GM19035 (cell line): ENCODE results near the gene PLAC8.
"Not testable (repeated sequence)": the region's sequence is repeated elsewhere in the genome, so short reads cannot be mapped to it uniquely, and the experiment has no call there.

Experiments
- ATAC-seq: cut with Tn5 transposase; IDR thresholded peaks from one replicate; pipeline ENCODE4 v1.9.1; 2021; ENCODE audit not compliant: unreplicated experiment

Gene PLAC8

GRCh38 chr4:83112678-83113428 lies 1.7 kb downstream of the PLAC8 start:
- ATAC-seq = no peak

- ATAC-seq = peak; percentile 28
Measured at GRCh38 chr4:83112231-83112630, 2.3 kb downstream of the PLAC8 start.

- ATAC-seq = not testable (repeated sequence)
Measured at GRCh38 chr4:83111751-83112141, 2.8 kb downstream of the PLAC8 start.

- no peak for ATAC-seq
Measured at GRCh38 chr4:83110970-83111750, 3.4 kb downstream of the PLAC8 start.

GRCh38 chr4:83110223-83110945 lies 4.1 kb downstream of the PLAC8 start:
- ATAC-seq = peak; percentile 74

DNA sequence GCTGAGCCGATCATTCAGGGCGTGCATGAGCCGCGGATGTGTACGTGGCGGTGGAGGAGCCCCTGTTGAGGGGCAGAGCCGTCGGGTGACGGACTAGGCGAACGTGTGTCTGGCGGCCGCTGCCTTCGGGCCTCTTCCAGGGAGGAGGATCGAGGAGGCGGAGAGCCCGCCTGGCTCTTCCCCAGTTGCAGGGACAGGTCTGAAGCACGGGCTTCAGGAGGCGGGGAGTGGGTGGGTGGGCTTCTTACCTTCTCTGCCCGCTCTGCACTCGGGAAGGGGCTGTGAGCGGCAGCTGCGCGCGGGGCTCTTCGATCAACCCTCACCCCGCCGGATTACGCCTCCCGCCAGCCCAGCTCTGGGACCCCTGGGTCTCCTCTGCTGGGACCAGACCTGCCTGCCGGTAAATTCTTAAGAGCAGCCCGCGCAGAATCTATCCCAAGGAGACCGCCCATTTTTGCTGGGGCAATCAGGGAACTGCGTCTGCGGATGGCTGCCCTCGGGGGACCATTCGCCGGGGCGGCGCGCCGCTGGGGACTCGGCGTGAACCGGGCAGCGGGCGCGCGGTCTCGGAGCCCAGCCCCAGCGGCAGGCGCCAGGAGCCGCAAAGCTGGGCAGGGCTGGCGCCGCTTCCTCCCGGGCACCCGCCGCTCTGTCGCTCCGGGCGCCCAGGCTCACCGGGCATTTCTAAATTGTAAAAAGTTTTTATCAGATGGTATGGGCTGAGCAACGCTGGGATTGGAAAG lies 4.9 kb downstream of the PLAC8 start:
- ATAC-seq = peak; percentile 21

GRCh38 chr4:83108101-83108861 lies 6.2 kb downstream of the PLAC8 start:
- no peak for ATAC-seq

- ATAC-seq = no peak
Measured at GRCh38 chr4:83107631-83108030, 6.9 kb downstream of the PLAC8 start.

- ATAC-seq = no peak
Measured at GRCh38 chr4:83104991-83105390, 9.5 kb downstream of the PLAC8 start.

DNA sequence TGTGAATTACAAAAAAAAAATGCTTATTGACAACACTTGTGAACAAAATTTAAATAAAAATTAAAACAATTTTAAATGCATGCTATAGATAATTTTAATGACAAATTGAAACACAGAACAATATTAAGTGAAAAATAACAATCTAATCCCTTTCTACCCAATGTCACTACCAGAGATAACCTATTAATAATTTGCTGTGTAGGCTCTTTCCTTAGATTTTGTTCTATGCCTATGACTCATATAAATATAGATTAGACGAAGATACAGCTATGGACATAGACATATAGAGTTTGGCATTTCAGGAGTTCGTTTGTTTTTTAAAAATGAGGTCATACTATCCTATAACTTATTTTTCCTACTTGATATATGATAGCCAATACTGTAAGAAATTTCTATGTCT lies 18.1 kb downstream of the PLAC8 start:
- ATAC-seq = no peak

DNA sequence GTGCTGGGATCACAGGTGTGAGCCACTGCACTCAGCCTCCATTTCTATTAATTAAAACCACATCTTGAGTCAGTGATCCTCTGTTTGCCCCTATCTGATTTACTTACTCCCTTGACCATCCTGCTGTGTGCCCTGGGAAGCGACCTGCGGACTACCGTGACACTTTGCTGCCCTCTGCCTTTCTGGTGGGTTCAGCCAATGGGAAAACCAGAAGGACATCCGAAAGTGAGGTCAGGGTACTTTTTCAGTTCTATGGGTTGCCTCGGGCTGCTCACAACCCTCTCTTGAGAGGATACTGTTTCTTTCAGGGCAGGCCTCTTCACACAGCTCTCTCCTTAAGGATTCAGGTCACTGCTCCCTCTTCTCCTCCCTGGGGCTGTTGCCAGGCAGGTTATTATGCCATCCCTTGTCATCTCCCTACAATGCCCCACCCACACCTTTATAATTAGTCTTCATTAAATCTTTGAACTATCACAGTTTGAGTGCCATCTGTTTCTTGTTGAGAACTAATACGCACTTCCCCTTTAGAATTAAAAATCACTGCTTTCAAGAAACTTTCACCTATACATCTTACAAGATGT lies 21.4 kb downstream of the PLAC8 start:
- ATAC-seq = no peak

DNA sequence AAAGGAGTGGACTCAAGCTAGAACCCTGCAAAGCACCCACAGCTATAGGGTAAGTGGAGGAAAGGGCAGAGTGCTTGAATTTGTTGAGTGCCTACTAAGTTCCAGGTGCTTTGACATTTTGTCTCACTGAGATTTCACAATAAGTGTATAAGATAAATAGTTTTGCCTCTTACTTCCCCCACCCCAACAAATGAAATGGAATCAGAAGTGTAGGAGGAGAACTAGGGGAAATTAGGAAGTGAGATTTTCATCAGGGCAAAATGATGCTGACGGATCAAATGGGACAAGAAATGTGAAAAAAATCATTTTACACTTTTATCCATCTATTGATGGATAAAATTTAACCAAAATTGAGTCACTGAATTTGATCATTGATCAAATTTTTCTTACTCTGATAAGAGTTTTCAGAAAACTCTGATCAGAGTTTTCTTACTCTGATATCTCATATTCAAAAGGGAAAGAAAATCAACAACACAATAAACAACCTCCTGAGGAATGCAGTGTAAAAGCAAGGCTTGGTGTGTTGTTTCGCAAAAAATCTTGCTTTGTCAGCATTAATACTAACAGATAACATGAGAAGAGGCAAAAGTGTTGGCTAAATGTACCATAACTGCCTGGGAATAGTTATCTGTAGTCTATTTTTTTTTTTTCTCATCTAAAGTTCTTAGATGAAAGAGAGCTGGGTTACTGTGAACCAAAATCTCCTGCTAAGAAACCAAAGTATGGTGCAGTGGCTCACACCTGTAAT lies 24.9 kb downstream of the PLAC8 start:
- no peak for ATAC-seq

DNA sequence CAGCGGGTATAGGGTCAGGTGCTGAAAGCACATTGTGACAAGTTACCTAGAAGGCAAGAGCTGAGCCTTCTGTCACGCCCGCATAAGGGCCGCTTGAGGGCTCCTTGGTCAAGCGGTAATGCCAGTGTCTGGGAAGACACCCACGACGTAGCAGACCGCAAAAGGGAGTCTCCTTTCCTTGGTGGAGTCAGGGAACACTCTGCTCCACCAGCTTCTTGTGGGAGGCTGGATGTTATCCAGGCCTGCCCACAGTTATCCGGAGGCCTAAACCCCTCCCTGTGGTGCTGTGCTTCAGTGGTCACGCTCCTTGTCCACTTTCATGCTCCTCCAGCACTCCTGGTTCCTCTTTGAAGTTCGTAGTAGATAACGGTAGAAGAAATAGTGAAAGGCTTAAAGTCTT lies 29.6 kb downstream of the PLAC8 start:
- ATAC-seq = not testable (repeated sequence)

DNA sequence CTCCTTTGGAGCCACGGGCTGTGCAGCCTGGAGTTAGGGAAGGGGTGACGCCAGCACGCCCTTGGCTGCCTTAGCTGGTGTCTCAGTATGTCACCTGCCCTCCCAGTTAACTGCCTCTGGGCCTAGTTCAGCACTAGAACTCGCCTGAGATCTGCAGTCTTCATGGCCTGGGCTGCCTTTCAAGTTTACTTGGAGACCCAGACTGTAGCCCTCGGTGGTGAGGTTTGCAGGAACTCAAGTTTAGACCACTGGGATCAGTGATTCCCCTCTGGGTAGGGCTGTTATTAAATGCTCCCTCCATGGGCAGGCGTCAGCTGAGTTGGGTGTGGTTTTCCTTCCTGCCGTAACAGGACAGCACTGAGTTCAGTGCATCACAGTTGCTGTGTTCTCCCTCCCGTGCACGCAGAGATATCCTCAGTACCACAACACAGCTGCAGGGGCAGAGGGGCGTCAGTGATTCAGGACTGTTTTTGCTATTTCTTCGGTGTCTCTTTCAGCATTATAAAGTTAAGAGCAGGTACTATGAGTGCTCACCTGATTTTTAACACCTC lies 30.5 kb downstream of the PLAC8 start:
- no peak for ATAC-seq

DNA sequence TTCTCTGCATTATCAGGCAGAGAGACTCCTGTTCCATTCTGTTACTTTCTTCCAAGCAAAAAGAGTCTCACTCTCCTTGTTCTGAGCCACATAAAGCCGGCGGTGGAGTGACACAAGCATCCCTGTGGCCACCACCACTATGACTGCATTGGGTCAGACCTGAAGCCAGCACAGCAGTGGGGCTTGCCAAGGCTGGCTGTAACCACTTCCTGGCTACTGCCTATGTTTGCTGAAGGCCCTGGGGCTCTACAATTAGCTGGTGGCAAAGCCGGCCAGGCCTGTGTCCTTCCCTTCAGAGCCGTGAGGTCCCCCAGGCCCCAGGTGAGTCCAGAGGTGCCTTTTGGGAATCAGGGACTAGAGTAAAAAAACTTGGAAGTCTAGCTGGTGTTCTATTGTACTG lies 31.8 kb downstream of the PLAC8 start:
- no peak for ATAC-seq

DNA sequence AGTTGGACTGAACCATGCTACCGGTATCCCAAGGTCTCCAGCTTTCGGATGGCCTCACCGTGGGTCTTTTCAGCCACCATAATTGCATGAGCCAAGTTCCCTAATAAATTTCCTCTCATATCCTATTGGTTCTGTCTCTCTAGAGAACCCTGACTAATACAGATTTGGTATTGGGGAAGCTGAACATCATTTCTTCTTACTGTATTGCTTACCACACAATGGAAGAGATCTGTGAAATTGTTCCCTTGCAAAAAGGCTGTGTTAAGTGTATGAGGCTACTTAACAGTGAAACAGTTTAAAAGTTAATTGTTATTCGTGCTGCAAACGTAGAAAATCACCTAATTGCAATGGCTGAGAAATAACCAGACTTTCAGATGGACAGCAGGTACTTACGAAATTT lies 34.0 kb downstream of the PLAC8 start:
- no peak for ATAC-seq

- no peak for ATAC-seq
Measured at GRCh38 chr4:83075311-83076095, 39.0 kb downstream of the PLAC8 start.

GRCh38 chr4:83074783-83075182 lies 39.7 kb downstream of the PLAC8 start:
- ATAC-seq = not testable (repeated sequence)
